Mammary epithelial cell (primary cell): Measurements from ENCODE around the gene BMP6.

Source experiments
- CTCF ChIP-seq, 2 donors: IDR thresholded peaks in 1 of 2; conservative IDR thresholded peaks in 1 of 2; 2 replicates each; pipeline ENCODE4 v1.5.1; 2011 to 2012; ENCODE audit warnings: inconsistent platforms in 2 of 2, low read length in 2 of 2, mild to moderate bottlenecking in 2 of 2, control low read depth in 1 of 2, low read depth in 1 of 2; ENCODE audit not compliant: insufficient read depth in 1 of 2; ENCODE audit errors: extremely low read depth in 1 of 2
- EZH2 ChIP-seq: IDR thresholded peaks from 2 replicates; pipeline ENCODE4 v1.6.1; 2012; ENCODE audit warnings: low read length, inconsistent platforms, borderline replicate concordance

DNA sequence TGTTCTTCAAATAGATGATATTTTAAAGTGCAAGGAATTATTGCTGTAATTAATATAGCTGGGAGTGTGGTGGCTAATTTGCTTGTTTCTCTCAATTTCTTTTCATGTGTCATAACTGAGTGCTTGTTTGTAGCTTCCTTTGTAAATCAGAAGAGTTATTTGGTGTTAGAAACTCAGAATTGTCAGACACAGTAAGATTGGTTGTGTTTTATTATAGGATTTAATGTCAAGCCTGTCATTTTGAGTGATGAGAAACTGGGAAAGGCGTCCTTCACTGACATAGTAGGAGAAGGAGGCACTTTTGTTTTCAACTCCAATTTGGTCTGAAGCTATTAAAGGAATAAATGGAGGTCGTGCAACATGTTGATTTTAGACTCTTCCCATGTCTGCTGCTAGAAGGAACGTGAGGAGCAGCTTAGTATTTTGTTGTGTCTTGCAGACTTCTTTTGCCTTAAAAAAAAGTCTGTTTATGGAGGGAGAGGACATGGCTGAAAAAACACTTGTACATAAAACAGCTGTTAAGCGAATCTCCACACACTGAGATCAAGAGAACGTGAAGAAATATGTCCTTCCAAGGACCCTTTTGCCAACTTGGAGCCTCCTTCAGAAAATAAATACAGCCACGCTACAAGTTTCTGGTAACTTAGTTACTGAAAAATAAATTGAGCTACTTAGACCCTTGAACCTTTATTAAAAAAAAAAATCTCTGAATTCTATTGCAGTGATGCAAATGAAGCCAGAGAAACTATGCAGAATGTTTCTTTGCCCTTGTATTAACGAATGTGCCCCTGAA is 59.5 kb downstream of the BMP6 start:
- TF ChIP-seq CTCF (conservative IDR thresholded peaks at IDR 0.05 in 1 of 2, IDR thresholded peaks at IDR 0.05 in 1 of 2; ENCODE audit: extremely low read depth in 1 of 2, insufficient read depth in 1 of 2, low read depth in 1 of 2, low read length in 2 of 2) (no peak), EZH2 (no peak)
